SHP77 treated with DMSO at 0.1 percent for 48 hours (cell line): ENCODE data around the gene LIPG.

Source experiments
- DNase-seq: peaks from one replicate; lab custom pipeline; 2025; lab: John Stamatoyannopoulos, UW

Gene LIPG

DNA sequence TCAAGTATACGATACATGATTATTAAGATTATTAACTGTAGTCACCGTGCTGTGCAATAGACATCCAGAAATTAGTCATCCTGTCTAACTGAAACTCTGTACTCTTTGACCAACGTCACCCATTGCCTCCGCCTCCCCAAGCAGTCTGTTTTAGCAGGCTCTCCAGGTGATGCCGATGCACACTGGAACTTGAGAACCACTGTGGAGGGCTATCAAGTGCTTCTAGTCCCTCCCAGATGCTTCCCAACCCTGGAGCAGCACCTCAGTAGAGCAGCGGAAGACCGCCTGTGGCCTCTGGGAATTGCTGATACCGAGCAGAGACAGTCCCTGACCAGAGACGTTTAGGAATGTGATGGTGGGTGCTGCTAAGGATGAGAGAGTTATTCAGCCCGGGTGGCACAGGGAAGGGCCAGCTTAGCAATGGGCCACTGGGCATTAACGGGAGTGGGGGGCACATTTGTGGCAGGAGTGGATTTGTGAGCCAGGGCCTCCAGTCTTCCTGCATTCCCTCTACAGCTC is 50.7 kb downstream of the LIPG start:
- no peak for DNase-seq

DNA sequence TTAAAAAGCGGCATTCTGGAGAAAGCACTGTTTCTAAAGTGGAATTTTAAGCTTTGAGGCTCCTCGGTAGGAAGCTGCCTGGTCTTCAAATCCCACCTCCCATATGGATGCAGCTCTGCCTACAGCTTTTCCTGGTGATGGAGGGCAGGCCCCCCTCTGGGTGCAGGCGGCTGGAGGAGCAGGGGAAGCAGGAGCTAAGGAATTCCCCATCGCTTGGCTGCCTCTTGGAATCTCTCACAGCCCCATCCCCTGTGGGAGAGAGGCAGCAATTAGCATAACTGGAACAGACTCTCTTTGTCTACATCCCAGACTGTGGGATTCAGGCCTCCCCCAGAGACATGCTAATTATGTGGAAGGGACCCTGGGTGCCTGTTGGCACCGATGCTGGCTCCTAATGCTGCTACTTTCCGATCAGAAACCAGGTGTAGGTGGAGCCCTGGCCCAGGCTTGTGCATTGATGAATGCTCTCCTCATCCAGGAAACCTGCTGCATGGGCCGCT is 51.3 kb downstream of the LIPG start:
- DNase-seq: no peak

DNA sequence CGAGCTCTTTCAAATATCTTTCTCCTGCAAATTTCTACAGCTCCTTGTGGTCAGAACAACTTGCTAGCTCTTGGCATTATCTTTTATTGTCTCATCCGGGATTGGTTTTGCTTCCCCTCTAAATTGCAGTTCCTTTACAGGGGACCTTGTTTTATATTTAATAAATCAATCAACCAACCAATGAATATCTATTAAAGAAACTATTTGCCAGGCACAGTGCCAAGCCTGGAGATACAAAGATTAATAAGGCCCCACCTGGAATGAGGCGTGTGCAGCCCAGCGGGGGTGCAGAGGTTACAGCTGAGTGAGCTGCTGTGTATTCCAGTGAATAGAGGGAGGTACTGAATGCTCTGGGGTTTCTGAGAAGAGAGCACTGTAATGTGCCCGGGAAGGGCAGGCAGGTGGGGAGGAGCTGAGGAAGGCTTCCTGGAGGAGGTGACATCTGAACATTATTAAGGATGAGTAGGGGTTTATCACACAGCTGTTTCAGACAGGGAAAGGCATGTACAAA is 51.8 kb downstream of the LIPG start:
- no peak for DNase-seq

DNA sequence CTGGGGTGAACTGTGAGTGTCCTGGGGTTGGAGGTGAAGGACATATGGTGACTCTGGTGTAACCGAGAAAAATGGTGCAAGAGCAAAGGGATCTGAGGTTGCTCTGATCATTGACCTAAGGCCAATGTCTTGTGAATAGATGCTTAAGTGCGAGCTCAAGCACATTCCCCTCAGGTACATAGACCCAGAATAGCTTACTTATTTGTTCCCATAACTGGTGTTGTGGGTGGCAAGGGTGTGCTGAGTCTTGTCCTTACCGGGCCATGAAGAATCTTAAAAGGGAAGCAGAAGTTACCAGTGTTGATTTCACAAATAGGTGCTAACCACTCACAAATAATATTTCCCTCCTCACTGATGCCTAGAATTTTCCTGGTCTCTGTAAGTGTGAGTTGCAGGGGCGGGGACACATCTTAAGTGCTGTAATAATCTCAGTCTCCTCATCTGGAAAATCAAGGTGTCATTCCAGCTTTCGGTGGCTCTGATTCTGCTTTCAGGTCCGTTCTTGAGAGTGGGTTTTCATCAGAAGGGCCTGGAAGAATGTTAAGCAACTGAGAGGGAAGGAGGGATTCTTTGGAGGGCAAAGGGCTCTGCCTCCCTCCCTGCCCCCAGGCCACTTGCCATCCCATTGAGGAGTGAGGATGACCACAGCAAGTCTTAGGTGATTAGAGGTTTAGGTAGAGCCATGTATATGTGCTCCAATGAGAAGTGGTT is 54.9 kb downstream of the LIPG start:
- DNase-seq: no peak

DNA sequence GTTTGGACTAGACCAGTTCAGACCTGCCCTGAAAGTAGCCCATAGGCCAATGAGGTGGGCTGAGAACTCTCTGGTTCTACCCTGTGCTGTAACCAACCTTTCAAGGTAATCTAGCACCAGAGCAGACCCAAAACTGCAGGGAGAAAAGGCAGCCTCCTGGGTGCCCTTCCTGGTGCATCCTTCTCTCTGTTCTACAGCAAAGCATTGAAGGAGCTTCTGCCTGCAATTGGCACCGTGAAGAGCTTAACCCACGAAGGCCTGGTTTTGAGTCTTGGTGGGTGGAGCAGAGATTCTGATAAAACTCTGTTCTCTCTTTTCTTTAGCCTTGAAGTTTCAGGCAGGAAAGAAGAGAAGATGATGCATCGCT is 55.5 kb downstream of the LIPG start:
- DNase-seq: no peak

DNA sequence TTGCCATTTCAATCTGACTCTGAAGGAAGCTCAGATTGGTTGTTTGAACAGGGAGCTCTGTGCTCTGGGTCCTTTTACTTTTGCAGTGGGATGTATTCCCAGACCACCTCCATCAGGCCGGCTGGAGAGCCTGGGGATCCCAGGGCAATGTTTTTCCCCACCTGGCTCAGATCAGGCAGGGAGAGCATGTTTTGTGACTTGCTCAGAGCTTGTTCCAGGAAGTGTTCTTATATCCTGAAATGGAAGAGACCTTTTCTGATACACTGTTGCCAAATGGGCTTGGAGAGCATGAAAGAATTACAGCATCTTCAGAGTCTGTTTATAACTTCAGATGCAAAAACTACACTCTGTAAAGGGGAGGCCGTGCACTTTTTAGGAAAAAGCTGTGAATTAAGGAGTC is 56.0 kb downstream of the LIPG start:
- no peak for DNase-seq

DNA sequence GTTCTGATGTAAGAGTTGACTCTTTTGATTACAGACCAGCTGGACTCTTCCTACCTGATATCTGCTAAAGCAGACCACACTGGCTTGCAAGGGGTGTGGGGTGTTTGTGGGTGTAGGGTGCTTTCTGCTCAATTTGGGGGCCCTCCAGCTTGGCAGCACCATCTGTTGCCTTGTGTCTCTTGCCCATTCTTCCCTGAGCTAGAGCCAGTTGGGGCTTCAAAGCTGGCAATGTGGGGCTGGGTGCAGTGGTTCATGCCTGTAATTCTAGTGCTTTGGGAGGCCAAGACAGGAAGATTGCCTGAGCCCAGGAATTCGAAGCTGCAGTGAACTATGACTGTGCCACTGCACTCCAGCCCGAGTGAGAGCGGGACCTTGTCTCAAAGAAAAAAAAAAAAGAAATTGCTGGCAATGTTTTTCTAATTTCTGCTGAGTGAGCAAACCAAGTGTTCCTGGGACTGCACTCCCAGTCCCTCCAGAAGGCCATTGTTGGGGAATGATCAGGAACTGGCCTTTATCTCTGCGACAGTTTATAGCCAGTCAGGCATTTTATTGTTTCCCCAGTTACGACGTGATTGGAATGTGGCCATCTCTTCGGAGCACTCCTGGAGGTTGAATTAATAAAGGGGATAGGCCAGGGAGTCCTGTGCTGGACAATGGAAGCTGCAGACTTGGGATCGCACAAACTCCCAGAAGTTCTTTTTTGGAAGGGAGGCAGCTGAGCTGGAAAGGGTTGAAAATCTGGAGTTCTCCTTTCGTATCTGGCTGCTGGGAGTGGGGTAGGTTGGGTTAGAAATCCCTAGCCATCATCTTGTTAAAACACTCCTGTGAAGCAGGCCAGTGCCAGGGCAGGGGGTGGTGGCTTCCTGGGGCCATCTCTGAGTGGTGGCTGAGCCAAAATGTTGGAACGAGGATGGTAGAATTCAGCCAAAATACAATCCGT is 57.2 kb downstream of the LIPG start:
- no peak for DNase-seq

DNA sequence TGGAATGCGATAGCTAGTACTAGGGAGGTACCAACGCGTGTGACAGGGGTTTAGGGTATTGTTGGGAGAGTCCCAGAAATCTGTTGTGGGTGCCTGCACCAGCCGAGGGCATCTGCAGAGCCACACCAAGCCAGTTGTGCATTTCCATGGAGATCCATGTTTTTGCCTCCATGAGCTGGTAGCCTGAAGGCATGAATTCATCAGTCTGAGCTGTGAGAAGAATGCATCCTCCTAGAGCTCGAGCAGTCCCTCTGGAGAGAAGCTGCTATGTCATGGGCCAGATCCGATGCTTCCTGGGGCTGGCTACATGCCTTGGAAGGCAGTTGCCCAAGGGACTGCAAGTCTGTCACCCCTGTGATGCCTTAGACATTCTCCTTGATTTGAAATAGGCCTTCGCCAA is 57.9 kb downstream of the LIPG start:
- DNase-seq: no peak

DNA sequence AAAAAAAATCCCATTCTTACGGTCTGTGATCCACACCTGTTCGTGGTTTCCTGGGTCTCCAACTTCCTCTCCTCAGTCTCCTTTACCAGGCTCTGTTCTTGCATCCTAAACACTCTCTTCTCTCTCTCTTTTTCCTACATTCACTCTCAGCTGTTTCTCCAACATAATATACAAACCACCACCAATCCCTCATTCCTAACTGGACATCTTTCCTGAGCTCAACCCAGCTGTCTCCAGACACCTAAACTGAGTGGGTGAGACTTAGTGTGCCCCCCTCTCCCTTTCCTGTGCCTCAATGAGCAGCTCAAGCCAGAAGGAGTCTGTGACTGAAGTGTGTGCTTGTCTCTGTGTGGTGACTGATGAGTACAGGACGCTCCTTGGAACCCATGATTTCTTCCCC is 59.4 kb downstream of the LIPG start:
- DNase-seq: no peak

DNA sequence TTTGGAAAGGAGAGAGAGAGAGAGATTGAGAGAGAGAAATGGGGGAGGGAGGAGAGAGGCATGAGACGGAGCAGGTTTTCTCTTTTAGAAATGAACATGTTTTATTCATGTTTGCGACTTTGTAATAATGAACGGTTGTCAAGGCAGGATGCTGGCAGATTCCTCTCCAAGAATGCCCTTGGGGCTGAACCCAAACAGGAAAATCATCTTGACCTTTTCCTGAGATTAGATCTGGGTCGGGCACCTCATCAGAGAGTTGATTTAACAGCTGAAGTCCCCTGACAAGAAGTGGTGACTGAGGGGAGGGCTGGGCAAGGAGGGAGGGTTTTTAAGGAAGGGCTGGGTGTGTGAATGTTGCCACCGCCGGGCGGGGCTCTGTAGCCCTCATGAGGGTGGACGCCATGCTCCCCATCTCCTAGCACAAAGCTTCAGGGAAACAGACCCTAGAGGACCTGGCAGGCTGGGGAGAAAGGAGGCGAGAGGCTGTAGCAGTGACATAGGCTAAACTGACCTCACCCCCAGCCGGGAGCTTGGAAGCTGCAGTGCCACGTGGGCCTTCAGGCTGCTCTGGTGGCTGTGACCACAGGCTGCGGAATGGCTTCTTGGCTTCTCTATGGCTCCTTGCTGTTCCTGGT is 60.0 kb downstream of the LIPG start:
- no peak for DNase-seq

DNA sequence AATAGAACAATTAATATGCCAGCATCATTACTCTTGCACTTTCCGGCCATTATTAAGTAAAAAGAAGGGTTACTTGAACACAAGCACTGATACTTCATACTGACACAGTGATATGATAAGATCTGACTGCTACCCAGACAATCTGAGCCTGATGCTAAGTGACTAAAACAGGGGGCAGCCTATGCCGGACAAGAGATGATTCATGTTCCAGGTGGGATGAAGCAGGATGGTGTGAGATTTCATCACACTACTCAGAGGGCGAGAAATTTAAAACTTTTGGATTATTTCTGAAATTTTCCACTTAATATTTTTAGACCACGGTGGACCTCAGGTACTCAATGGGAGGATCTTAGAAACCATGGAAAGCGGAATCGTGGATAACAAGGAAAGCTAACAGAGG is 61.7 kb downstream of the LIPG start:
- no peak for DNase-seq

DNA sequence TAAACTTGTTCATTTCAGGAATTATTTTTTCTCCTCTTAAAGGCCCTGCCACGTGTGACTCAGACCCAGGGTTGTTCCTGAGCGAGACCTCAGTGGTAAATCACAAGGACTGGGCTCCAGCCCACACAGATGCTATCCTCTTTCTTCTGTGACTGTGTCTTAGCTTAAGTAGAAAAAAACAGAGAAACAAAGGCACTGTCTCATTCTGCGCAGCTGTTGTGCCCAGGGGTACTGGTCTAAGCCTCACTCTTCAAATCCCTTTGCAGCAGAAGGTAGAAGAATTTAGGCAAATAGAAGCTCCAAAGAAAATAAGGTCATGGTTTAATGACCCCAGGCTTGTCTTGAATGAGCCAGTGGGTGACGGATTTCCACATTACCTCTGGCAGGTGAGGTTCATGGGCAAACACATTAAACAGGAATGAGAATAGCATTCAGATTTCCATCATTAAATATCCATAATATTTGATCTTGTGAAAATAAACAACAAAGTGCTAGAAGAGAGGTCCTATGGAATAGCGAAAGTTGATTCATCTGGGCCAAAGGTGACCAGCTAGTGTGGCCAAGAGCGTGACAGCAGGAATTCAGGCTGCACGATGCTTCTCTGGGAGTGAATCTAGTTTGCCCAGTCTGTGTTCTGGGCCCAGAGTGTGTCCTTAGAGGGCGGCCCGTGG is 63.3 kb downstream of the LIPG start:
- no peak for DNase-seq

DNA sequence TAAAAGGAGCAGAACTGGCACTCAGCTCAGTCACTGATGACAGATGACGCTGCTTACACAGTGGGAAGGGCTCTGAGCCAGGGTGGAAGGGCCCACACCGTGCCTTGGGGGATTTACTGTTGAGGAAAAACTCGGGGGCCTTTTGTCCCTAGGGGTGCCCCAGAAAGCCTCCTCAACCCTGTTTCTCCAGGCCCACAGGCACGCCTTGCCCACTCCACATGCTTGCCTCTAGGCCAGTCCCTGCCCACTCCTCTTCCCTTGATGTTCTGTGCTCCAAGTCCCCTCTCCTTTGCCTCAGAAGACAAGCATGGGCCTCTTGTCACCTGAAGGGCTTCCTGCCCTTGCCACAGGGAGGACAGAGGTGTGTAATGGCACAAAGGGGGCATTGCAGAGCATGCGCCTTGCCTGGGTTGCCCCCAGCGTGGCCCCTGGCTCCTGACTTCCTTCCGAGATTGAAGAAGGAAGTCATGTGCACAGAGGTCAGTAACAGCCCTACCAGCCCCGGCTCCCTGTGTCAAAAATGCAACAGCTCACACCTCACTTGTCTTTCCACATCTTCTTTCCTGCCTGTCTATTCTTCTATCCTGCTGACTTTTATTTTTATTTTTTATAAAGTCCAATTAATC is 65.1 kb downstream of the LIPG start:
- DNase-seq: no peak

DNA sequence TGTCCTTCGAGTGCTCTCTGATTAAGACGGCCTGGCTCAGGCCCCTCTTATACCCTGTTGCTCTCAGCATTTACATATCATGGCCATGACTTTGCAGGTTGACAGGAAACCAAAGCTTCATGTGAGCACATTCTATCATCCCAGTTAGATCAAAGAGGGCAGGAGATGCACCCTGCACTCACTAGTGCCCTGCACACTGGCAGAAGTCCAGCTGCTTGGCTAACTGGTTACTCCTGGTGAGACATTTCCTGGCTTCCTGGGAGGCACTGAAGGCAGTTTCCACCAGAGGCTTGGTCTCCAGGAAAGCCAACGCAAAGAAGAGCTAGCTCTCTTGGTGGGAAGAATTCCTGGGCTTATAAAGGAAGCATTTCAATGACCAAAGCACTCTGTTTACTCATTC is 66.3 kb downstream of the LIPG start:
- DNase-seq: no peak

DNA sequence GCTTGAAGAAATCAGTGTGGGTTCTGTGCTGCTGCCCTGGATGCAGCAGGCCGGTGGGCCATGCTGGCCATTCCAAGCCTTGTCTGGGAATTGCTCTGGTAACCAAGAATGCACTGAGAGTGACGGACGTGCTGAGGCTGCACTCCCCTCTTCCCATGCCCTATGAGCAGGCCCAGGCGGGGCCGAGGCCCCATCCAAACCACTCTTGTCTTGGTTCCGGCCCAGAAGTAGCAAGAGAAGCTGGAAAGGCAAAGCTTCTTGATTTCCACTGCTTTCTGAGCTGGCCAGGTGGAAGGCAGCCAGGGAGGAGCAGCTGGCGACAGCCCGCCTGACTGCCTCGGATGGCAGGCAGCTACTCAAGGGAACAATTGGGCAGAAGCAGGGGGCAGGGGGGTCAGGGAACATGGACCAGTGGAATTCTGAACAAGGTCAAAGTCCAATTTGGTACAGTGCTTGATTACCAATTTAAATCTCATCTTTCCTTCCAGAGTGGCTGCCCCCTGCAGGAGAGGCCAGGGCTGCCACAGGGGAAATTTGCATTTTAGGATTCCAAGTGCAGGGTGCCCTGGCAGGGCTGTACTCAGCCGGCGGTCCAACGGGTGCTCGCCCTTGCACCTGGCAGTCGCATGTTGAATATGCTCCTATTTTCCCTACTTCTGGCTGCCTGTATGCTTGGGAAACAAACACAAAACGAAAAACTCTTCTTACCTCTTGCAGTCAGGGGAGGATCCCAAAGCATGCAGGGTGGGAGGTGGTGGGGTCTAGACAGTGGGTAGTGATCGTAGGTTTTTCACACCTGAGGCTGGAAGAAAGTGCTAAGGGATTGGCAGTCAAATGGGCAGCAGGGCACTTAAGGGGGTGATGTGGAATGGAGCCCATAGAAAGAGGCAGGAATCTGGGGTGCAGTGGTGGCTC is 67.3 kb downstream of the LIPG start:
- no peak for DNase-seq

DNA sequence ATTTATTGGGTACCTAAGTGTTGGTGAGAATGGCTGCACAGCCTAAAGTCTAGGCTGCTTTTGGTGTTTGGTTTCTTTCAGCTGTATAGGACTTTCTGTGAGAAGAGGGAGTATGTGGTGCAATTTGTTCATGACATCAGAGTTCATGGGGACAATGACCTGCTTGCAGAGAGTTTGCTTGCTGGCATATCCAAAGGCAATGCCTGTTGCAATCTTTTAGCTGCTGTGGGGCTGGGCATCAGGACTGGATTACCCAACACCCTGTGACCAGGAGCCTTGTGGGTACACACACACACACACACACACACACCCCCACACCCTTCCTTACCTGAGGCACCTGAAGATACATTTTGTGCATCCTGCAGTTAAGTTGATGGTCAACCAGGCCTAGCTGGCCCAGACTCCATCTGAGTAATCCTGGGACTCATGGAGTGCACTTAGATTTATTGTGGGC is 68.4 kb downstream of the LIPG start:
- no peak for DNase-seq

DNA sequence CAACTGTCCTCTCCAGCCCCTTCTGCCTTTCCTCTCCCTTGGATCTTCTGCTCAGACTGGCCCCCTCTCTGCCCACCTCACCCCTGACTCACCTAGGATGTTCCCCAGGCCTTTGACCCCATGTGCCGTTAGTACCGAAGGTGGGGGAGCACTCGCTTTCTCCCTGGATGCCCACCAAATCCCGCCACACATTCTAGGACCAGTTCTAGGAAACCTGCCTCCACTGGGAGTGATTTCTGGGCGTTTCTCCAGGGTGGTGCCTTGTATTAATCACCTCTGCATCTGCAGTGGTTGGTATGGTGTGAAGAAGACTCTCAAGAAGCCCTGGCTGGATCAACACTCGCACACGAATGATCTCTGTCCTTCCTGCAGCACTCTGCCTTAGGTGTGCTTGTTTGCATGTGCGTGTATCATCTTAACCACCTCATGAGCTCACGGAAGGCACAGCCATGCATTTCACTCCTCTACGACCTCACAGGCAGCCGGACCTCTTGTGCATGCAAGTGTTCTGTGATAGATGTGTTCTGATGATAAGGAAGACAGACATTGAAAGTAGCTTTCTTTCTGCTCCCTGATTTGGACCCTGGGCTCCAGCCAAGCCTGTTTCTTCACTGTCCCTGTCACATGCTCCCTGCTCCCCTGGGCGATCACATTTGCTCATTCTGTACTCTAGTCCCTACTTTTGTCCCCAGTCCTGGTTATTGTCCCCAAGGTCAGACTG is 69.4 kb downstream of the LIPG start:
- no peak for DNase-seq

DNA sequence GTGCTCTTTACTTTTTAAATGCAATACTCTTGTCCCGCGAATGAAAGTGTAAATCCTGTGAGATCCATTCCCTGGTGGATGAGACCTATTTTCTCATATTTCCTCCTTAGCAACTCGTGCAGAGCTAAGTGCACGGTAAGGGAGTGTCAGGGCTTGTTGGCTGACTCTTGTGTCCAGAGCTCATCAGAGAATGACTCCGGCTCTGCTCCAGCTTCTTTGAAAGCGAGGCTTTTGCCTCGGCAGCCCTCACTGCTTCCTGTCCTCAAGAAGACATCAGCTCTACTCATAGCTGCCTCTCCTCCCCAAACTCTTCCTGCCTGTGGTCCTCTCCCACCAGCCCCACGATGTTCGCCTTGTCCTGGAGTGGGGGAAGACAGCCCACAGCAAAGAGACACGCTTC is 70.7 kb downstream of the LIPG start:
- DNase-seq: no peak

DNA sequence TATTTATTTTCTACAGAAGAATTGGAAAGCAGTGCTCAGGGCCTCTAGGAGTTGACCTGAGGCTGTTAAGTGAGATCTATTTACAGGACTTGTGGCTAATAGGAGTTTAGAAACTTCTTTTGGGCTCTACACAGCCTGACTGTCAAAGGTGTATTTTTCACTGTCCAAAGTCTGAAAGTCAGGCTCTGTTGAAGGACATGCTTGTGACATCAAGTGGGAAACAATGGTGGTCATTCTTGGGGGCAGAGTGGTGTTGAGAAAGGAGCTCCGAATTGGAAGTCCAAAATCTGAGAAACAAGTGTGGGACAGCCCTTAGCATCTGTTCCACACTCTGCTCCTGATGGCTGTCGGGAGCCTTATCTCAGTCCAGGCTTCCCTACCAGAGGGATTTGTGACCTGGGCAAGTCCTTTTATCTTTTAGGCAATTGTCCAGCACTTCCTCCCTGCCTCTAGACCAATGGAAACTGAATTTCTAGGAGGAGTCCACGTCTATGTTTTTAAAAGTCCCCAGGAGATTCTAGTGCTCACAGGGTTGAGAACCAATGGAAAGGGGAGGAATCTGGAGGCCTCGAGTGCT is 76.4 kb downstream of the LIPG start:
- no peak for DNase-seq
